Activated T-cell treated with anti-CD3 and anti-CD28 coated beads, Interleukin-2, amount 50 U/mL, for 24 hours (primary cell): ENCODE data around the gene SMARCC1.
"Not testable (repeated sequence)": the region's sequence is repeated elsewhere in the genome, so short reads cannot be mapped to it uniquely, and the experiment has no call there.

ENCODE experiments used
- DNase-seq: peaks from one replicate; pipeline ENCODE4 v3.0.0-alpha.2; 2020
- H3K27ac Mint-ChIP-seq: 2 replicates; pipeline ENCODE4 v1.8.0; 2020; ENCODE audit warnings: mild to moderate bottlenecking, mixed read lengths
- H3K27me3 Mint-ChIP-seq: 2 replicates; pipeline ENCODE4 v1.8.0; 2020; ENCODE audit warnings: mixed read lengths
- H3K36me3 Mint-ChIP-seq: 2 replicates; pipeline ENCODE4 v1.8.0; 2020; ENCODE audit warnings: low read depth, mixed read lengths
- H3K4me1 Mint-ChIP-seq: 2 replicates; pipeline ENCODE4 v1.8.0; 2020; ENCODE audit warnings: low read depth, mixed read lengths
- H3K4me3 Mint-ChIP-seq: 2 replicates; pipeline ENCODE4 v1.8.0; 2020; ENCODE audit warnings: mild to moderate bottlenecking, moderate library complexity, mixed read lengths
- H3K9me3 Mint-ChIP-seq: 2 replicates; pipeline ENCODE4 v1.8.0; 2020; ENCODE audit warnings: mixed read lengths

Gene SMARCC1

DNA sequence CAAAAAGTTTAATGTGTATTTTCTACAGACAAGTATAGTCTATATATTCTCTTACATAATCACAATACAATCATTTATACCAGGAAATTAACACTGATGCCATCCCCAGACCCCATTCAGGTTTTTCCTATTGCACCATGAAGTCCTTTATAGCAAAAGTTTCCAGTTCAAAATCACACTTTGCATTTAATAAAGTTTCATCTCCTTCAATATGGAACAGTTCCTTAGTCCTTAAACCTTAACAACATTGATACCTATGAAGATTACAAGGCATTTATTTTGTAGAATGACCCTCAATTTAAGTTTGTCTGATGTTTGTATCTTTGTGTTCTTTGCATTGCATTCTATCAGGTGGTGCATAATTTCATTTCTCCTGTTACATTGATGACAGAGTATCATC, 2.0 kb upstream of the SMARCC1 start:
- no peak overlapping the region for H3K4me3 Mint-ChIP-seq
- H3K27ac Mint-ChIP-seq: no peak overlapping the region

DNA sequence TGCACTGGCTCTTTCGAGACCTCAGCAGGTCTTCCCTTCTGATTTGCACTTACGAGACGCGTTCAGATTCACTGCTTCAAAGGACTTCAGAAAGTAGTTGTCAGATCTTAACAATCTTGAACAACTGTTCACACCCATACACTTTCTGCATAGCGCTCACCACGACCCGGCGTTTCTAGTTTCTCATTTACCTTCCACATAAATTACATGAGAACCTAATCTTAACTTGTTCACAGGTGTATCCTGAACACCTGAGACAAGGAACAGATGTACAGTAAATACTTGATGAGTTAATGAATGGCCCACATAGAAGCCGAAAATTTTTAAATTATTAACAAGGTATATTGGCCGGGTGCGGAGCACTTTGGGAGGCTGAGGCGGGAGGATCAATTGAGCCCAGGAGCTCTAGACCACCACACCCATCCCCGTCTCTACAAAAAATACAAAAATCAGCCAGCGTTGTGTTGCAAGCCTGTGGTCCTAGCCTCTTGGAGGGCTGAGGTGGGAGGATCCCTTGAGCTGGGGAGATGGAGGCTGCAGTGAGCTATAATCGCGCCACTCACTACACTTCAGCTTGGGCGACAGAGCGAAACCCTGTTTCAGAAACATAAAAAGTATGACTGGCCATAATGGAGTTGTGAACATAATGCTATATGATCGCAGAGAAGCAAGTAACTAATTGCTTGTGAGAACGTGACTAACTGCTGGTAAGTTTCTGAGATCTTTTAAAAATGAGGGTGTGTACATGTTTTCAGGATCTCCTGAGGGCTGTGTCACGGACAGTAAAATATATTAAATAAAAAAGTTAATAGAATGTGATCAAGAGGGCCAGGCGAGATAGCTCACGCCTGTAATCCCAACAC, 984 bp upstream of the SMARCC1 start:
- no peaks in the 10 kb centered on the region for H3K27me3 Mint-ChIP-seq
- no peak for DNase-seq
- peak overlapping the region; percentile 97 for H3K4me3 Mint-ChIP-seq
- H3K27ac Mint-ChIP-seq: peak overlapping the region; percentile 98
- H3K36me3 Mint-ChIP-seq: peaks cover 20% of the 10 kb centered on the region
- H3K9me3 Mint-ChIP-seq: no peaks in the 10 kb centered on the region
- peaks cover 28% of the 10 kb centered on the region for H3K4me1 Mint-ChIP-seq

More for the DNA sequence above, 2.0 kb upstream of the SMARCC1 start:
- Mint-ChIP-seq H3K9me3 (no peaks in the 10 kb centered on the region), H3K36me3 (peaks cover 20% of the 10 kb centered on the region), H3K4me1 (peaks cover 27% of the 10 kb centered on the region), H3K27me3 (no peaks in the 10 kb centered on the region)
- DNase-seq: no peak

DNA sequence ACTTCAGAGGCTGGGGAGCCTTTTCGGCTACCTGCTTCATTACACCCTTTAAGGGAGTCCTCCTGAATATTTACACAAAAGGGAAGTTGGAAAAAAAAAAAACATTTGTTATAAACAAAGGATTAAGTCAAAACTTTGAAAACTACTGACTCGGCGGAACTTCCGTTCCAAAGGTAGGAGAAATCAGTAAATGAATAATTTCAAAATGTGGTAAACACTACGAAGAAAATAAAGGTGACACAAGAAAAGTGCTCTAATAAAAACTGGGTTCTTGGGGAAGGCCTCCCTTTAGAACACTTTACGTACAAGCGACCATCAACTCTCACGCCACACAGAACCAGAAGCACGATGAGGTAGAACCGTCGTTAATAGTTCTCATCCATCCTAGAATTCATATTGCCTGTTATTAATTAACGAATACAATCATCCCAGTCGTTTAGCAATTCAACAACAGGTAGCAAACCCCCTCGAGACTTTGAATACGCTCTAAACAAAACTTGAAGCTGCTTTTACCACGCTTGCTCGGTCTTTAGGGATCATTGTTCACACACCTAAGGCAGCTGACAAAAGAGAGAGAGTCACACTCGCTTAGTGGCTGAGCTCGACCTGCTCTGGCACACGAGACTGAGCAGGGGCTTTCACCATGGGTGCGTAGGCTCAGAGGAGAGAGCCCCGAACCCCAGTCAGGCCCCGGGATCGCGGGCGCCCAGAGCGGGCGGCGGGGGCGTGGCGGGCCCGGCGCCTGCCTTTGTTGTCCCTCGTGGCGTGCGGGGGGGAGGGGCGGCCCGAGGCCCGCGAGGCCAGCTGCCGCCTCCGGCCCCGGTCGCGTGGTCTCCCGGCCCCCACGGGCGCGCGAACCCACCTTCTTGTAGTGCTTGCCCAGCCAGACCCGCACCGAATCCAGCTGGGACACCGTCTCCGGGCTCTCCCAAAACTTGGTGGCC, 680 bp downstream of the SMARCC1 start:
- no peaks in the 10 kb centered on the region for H3K9me3 Mint-ChIP-seq
- H3K27ac Mint-ChIP-seq: peak overlapping the region; percentile 98
- peaks cover 26% of the 10 kb centered on the region for H3K36me3 Mint-ChIP-seq
- H3K4me1 Mint-ChIP-seq: peaks cover 33% of the 10 kb centered on the region
- no peak for DNase-seq
- H3K27me3 Mint-ChIP-seq: no peaks in the 10 kb centered on the region
- H3K4me3 Mint-ChIP-seq: peak overlapping the region; percentile 97

DNA sequence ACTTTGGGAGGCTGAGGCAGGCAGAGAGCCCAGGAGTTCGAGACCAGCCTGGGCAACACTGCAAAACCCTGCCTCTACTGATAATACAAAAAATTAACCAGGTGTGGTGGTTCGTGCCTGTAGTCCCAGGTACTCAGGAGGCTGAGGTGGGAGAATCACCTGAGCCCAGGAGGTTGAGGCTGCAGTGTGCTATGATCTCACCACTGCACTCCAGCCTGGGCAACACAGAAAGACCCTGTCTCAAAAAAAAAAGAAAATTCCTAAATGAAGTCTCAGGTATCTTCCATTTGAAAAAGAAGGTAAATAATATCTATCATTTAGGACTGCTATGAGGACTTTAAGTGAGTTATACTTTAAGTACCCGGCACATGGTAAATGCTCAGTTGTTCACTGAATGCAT, 2.9 kb downstream of the SMARCC1 start:
- Mint-ChIP-seq H3K4me1 (peaks cover 46% of the 10 kb centered on the region), H3K9me3 (no peaks in the 10 kb centered on the region), H3K27ac (no peak overlapping the region), H3K36me3 (peaks cover 40% of the 10 kb centered on the region), H3K27me3 (no peaks in the 10 kb centered on the region), H3K4me3 (no peak overlapping the region)
- DNase-seq: no peak

DNA sequence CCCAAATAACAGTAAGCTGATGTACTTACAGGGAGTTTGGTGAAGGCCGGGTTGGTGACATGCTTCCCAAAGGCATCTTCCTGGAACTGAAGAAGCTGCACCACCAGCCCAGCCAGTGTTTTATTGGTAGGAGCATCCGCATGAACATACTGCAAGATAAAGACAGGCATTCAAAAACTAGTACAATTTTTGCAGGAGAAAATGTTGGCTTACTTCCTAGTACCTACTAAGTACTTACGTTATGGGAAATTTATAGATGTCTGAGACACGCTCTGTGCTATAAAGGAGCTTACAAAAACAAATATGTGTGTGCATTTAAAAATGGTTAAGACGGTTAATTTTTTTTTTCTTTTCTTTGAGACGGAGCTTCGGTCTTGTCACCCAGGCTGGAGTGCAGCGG, 8.9 kb downstream of the SMARCC1 start:
- Mint-ChIP-seq H3K4me1 (peaks cover 28% of the 10 kb centered on the region), H3K4me3 (no peak overlapping the region), H3K27ac (no peak overlapping the region), H3K36me3 (peaks cover 62% of the 10 kb centered on the region), H3K27me3 (no peaks in the 10 kb centered on the region), H3K9me3 (no peaks in the 10 kb centered on the region)
- DNase-seq: no peak

DNA sequence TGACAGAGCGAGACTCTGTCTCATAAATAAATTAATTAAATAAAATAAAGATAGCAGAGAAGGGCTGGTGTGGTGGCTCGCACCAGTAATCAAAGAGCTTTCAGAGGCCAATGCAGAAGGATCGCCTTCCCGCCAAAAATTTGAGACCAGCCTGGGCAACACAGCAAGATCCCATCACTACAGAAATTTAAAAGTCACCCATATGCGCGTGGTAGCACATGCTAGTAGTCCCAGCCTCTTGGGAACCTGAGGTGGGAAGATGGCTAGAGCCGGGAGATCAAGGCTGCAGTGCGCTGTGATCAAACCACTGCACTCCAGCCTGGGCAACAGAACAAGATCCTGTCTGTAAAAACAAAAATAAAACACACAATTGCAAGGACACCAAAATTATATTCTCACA, 9.6 kb downstream of the SMARCC1 start:
- Mint-ChIP-seq H3K4me1 (peaks cover 28% of the 10 kb centered on the region), H3K4me3 (no peak overlapping the region), H3K9me3 (no peaks in the 10 kb centered on the region), H3K27ac (no peak overlapping the region), H3K36me3 (peaks cover 61% of the 10 kb centered on the region), H3K27me3 (no peaks in the 10 kb centered on the region)
- no peak for DNase-seq

DNA sequence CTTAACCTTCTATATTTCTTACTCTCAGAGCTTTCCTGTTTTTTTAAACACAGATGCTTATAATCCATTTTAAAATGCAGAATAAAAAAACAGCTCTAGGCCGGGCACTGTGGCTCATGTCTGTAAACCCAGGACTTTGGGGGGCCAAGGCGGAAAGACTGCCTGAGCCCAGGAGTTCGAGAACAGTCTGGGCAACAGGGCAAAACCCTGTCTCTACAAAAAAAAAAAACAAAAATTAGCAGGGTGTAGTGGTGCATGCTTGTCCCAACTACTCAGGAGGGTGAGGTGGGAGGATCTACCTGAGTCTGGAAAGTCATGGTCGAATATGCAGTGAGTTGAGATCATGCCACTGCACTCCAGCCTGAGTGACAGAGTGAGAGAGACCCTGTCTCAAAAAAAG, 15.5 kb downstream of the SMARCC1 start:
- H3K4me3 Mint-ChIP-seq: no peak overlapping the region
- no peak overlapping the region for H3K27ac Mint-ChIP-seq
- peaks cover 22% of the 10 kb centered on the region for H3K4me1 Mint-ChIP-seq
- no peaks in the 10 kb centered on the region for H3K27me3 Mint-ChIP-seq
- peaks cover 70% of the 10 kb centered on the region for H3K36me3 Mint-ChIP-seq
- no peaks in the 10 kb centered on the region for H3K9me3 Mint-ChIP-seq
- no peak for DNase-seq

DNA sequence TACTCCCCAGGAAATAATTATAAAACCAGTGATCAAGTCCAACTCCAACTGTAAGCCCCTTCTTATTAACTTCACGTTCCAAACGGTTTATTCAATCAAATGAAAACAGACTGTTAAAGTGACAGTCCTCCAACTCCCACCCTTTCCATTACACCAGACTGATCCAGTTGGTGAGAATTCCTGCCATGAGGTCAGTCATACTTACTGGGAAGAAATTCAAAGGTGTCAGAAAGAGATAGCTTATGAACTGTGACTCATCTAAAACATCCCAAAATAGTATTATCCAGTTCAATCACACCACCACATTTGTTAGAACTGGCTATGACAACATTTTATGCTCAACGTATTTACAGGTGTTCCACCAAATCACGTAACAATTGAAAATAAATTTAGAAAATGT, 19.5 kb downstream of the SMARCC1 start:
- Mint-ChIP-seq H3K27me3 (no peaks in the 10 kb centered on the region), H3K9me3 (no peaks in the 10 kb centered on the region), H3K4me3 (no peak overlapping the region), H3K27ac (peak overlapping the region; percentile 73), H3K4me1 (peaks cover 16% of the 10 kb centered on the region), H3K36me3 (peaks cover 65% of the 10 kb centered on the region)
- DNase-seq: no peak

DNA sequence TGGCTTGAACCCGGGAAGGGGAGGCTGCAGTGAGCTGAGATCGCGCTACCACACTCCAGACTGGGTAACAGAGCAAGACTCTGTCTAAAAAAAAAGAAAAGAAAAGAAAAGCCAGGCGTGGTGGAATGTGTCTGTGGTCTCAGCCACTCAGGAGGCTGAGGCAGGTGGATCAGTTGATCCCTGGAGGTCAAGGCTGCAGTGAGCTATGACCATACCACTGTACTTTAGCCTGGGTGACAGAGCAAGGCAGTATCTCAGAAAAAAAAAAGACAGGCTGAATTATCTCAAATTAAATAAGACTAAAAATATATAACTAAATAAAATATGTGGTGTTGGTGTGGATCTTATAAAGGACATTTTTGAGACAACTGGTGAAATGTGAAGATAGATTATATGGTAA, 20.6 kb downstream of the SMARCC1 start:
- peaks cover 69% of the 10 kb centered on the region for H3K36me3 Mint-ChIP-seq
- no peaks in the 10 kb centered on the region for H3K27me3 Mint-ChIP-seq
- peak overlapping the region; percentile 68 for H3K27ac Mint-ChIP-seq
- DNase-seq: no peak
- peaks cover 14% of the 10 kb centered on the region for H3K4me1 Mint-ChIP-seq
- H3K4me3 Mint-ChIP-seq: no peak overlapping the region
- no peaks in the 10 kb centered on the region for H3K9me3 Mint-ChIP-seq

DNA sequence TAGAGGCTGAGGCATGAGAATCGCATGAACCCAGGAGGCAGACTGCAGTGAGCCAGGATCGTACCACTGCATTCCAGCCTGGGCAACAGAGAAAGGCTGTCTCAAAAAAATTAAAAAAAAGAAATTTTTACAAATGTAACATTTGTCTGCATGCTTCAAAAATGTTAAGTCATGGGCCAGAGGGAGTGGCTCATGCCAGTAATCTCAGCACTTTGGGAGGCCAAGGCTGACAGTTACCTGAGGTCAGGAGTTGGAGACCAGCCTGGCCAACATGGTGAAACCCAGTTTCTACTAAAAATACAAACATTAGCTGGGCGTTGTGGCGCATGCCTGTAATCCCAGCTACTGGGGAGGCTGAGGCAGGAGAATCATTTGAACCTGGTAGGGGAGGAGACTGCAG, 21.5 kb downstream of the SMARCC1 start:
- H3K36me3 Mint-ChIP-seq: peaks cover 65% of the 10 kb centered on the region
- not testable (repeated sequence) for DNase-seq, H3K27me3 Mint-ChIP-seq, H3K4me3 Mint-ChIP-seq, H3K9me3 Mint-ChIP-seq
- peak overlapping the region; percentile 29 for H3K27ac Mint-ChIP-seq
- peaks cover 12% of the 10 kb centered on the region for H3K4me1 Mint-ChIP-seq

DNA sequence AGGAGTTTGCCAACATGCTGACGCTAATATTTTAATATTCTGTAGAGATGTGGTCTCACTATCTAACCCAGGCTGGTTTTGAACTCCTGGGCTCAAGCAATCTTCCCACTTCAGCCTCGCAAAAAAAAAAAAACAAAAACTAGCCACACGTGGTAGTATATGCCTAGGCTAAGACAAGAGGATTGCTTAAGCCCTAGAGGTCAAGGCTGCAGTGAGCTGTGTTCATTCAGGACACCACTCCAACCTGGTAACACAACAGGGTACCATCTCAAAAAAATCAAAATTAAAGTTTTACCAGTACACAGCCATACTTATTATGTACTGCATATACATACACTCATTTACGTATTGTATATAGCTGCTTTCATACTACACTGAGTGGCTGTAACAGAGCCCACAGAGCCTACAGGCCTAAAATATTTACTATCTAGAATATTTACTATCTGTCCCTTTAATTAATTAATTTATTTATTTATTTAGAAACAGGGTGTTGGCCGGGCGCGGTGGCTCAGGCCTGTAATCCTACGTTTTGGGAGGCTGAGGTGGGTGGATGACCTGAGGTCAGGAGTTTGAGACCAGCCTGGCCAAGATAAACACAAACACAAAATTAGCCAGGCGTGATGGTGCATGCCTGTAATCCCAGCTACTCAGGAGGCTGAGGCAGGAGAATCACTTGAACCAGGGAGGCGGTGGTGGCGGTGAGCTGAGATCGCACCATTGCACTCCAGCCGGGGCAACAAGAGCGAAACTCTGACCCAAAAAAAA, 23.2 kb downstream of the SMARCC1 start:
- Mint-ChIP-seq H3K36me3 (peaks cover 63% of the 10 kb centered on the region), H3K27ac (no peak overlapping the region), H3K4me3 (no peak overlapping the region), H3K27me3 (no peaks in the 10 kb centered on the region), H3K9me3 (no peaks in the 10 kb centered on the region), H3K4me1 (peaks cover 12% of the 10 kb centered on the region)
- no peak for DNase-seq

DNA sequence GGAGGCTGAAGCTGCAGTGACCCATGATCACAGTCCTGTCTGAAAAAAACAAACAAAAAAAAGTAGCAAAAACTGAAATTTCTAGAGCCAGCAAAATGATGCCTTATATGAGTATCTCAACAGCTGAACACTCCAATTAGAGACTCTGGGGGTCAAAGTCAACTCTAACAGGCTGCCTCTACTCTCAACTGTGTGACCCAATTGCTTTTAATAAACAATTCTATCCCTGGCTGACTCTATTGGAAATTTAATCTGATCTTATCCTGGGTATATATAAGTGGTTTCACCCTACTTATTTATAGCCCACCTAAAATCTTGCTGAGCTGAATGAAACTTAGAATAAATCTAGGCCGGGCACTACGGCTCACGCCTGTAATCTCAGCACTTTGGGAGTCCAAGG, 29.0 kb downstream of the SMARCC1 start:
- Mint-ChIP-seq H3K4me3 (no peak overlapping the region), H3K27me3 (no peaks in the 10 kb centered on the region), H3K27ac (no peak overlapping the region), H3K36me3 (peaks cover 62% of the 10 kb centered on the region), H3K4me1 (peaks cover 8% of the 10 kb centered on the region), H3K9me3 (no peaks in the 10 kb centered on the region)
- DNase-seq: no peak

DNA sequence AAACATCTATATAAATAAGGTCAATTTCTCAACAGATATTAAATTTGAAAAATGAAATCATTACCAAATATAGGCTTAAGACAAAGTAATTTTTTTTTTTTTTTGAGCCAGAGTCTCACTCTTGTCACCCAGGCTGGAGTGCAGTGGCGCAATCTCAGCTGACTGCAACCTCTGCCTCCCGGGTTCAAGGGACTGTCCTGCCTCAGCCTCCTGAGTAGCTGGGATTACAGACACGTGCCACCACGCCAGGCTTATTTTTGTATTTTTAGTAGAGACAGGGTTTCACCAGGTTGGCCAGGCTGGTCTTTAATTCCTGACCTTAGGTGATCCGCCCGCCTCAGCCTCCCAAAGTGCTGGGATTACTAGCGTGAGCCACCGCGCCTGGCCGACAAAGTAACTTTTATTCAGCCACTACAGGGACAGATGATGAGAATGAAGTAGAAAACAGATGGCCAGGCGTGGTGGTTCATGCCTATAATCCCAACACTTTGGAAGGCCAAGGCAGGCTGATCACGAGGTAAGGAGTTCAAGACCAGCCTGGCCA, 30.8 kb downstream of the SMARCC1 start:
- H3K36me3 Mint-ChIP-seq: peaks cover 58% of the 10 kb centered on the region
- not testable (repeated sequence) for H3K9me3 Mint-ChIP-seq, H3K27me3 Mint-ChIP-seq, H3K4me1 Mint-ChIP-seq, H3K4me3 Mint-ChIP-seq, H3K27ac Mint-ChIP-seq, DNase-seq

DNA sequence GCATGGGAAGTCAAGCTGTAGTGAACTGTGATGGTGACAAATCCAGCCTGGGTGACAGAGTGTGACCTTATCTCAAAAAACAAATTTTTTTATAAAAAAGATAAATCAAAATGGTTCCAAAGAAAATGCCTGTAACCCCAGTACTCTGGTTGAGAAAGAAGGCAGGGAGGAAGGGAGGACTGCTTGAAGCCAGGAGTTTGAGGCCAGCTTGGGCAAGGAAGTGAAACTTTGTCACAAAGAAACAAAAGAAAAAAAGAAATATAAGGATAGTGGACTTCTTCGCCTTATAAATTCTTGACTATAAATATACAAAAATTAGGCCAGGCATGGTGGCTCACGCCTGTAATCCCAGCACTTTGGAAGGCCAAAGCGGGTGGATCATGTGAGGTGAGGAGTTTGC, 34.1 kb downstream of the SMARCC1 start:
- Mint-ChIP-seq H3K9me3 (no peaks in the 10 kb centered on the region), H3K36me3 (peaks cover 67% of the 10 kb centered on the region), H3K4me1 (peaks cover 14% of the 10 kb centered on the region), H3K27me3 (no peaks in the 10 kb centered on the region), H3K27ac (no peak overlapping the region), H3K4me3 (no peak overlapping the region)
- DNase-seq: no peak
